SK-N-SH (cell line): ENCODE data around the gene SIL1.

Source experiments
- NRF1 ChIP-seq: IDR thresholded peaks from 2 replicates; pipeline ENCODE4 v1.6.1; 2012; ENCODE audit warnings: low read depth, mild to moderate bottlenecking, low read length
- SIN3A ChIP-seq: IDR thresholded peaks from 2 replicates; pipeline ENCODE4 v1.6.1; 2012; ENCODE audit warnings: low read depth, mild to moderate bottlenecking, low read length, moderate library complexity, borderline replicate concordance

DNA sequence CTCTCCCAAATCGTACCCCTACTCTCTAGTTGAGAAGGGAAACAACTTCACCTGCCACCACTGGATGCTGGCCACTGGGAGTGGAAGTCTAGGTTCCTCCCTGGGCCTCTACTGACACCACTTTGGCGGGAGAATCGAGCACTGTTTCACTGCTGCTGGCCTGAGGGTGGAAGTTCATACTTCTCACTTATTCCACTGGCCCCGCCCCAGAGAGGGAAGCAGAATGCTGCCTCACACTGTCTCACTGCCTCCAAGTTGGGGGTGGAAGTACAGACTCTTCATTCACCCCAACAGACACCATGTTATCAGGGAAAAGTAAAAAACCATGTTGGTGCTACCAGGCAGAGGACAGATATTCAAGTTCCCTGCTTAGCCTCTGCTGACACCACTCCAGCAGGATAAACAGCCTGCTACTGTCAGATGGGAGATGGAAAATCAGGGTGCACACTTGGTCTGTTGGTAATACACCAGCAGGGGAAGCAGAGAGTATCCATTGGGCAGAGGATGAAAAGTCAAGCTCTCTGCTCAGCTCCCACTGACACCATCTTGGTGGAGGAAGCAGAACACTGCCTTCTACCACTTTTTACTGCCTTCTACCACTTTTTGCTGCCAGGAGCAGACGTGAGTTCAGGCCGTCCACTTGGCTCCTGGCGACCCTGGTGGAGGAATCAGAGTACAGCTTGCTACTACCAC lies 159.4 kb downstream of the SIL1 start:
- TF ChIP-seq NRF1 (no peak), SIN3A (no peak)
